H1 (cell line): ENCODE results near the gene CYP4B1. TPM values are rescaled to one million over a fixed set of nuclear protein-coding genes. Genes with fewer than 3 reads are reported as not detected.

Experiments used
- CTCF ChIA-PET: fragments of 300-600 bp; sonication (Branson Sonifier 250); formaldehyde crosslinking; loops from one replicate; lab custom pipeline; 2021; ENCODE audit not compliant: partially characterized antibody; lab: Charles Lee
- POLR2A ChIA-PET: fragments of 300-600 bp; sonication (Branson Sonifier 250); formaldehyde crosslinking; loops from one replicate; lab custom pipeline; 2021; ENCODE audit warnings: inconsistent platforms; ENCODE audit not compliant: partially characterized antibody; lab: Charles Lee
- DNase-seq, 2 experiments: peaks; one replicate each; pipeline versions ENCODE4 v3.0.0 to v3.0.0-alpha.2; 2010 to 2022; ENCODE audit warnings: low spot score in 2 of 2, low read depth in 1 of 2, mixed read lengths in 1 of 2
- FAIRE-seq: peaks from 2 replicates; lab custom pipeline; 2011; peaks lifted over from hg19 to GRCh38; lab: Jason Lieb, UNC
- H2AFZ ChIP-seq: 2 replicates; pipeline ENCODE4 v1.8.1; 2012; ENCODE audit warnings: low read length, inconsistent platforms
- H2AK5ac ChIP-seq: 2 replicates; pipeline ENCODE4 v1.6.1; 2013; ENCODE audit warnings: low read depth, low read length
- H2BK120ac ChIP-seq: replicated peaks from 2 replicates; pipeline ENCODE3; 2013; ENCODE audit warnings: low read depth, low read length, inconsistent platforms
- H2BK12ac ChIP-seq: 2 replicates; pipeline ENCODE4 v1.6.1; 2013; ENCODE audit warnings: low read depth, low read length
- H2BK15ac ChIP-seq: 2 replicates; pipeline ENCODE4 v1.6.1; 2013; ENCODE audit warnings: low read length
- H2BK20ac ChIP-seq: 2 replicates; pipeline ENCODE4 v1.6.1; 2013; ENCODE audit warnings: low read length
- H2BK5ac ChIP-seq: 2 replicates; pipeline ENCODE4 v1.6.1; 2013; ENCODE audit warnings: low read depth, low read length
- H3K14ac ChIP-seq: 2 replicates; pipeline ENCODE4 v1.6.1; 2013; ENCODE audit warnings: inconsistent platforms; ENCODE audit not compliant: insufficient read length
- H3K18ac ChIP-seq: 2 replicates; pipeline ENCODE4 v1.6.1; 2013; ENCODE audit warnings: low read length; ENCODE audit errors: extremely low read depth
- H3K23ac ChIP-seq: 2 replicates; pipeline ENCODE4 v1.6.1; 2013; ENCODE audit warnings: inconsistent platforms; ENCODE audit not compliant: insufficient read length
- H3K23me2 ChIP-seq: 2 replicates; pipeline ENCODE4 v1.6.1; 2013; ENCODE audit warnings: low read depth, low read length
- H3K27ac ChIP-seq: 2 replicates; pipeline ENCODE4 v1.6.1; 2011; ENCODE audit warnings: low read depth, low read length, inconsistent platforms
- H3K27me3 ChIP-seq, 4 experiments: replicated peaks in 1 of 4; 1 replicate in 1 of 4; 2 replicates in 3 of 4; pipeline versions ENCODE4 v1.6.1 to v1.8.1; 2011 to 2013; ENCODE audit warnings: low read length in 3 of 4, mild to moderate bottlenecking in 3 of 4, inconsistent platforms in 2 of 4, mixed read lengths in 2 of 4, moderate library complexity in 1 of 4; ENCODE audit not compliant: control insufficient read depth in 3 of 4, insufficient read depth in 3 of 4; ENCODE audit errors: extremely low read depth in 1 of 4
- H3K36me3 ChIP-seq, 4 experiments: 2 replicates each; pipeline versions ENCODE4 v1.6.1 to v1.8.1; 2011 to 2013; ENCODE audit warnings: mild to moderate bottlenecking in 4 of 4, low read length in 3 of 4, moderate library complexity in 2 of 4, control low read depth in 1 of 4, inconsistent platforms in 1 of 4; ENCODE audit not compliant: insufficient read depth in 4 of 4, control insufficient read depth in 2 of 4
- H3K4ac ChIP-seq: replicated peaks from 2 replicates; pipeline ENCODE3; 2013; ENCODE audit warnings: low read length, low read depth, mixed read lengths, inconsistent platforms; ENCODE audit not compliant: insufficient read length
- H3K4me1 ChIP-seq, 4 experiments: replicated peaks in 1 of 4; 1 replicate in 1 of 4; 2 replicates in 3 of 4; pipeline versions ENCODE4 v1.6.1 to v1.8.1; 2011 to 2013; ENCODE audit warnings: low read length in 3 of 4, inconsistent platforms in 2 of 4, mixed read lengths in 1 of 4; ENCODE audit not compliant: insufficient read depth in 4 of 4, control insufficient read depth in 3 of 4
- H3K4me2 ChIP-seq, 2 experiments: 2 replicates each; pipeline versions ENCODE4 v1.6.1 to v1.8.1; 2011 to 2013; ENCODE audit warnings: low read depth in 2 of 2, low read length in 2 of 2, control low read depth in 1 of 2, inconsistent platforms in 1 of 2, mild to moderate bottlenecking in 1 of 2; ENCODE audit not compliant: insufficient read depth in 1 of 2
- H3K4me3 ChIP-seq, 4 experiments: fragments of 200-600, 300-600 bp in 1 of 4; sonication (generic), shearing (Covaris generic), sonication (Bioruptor Twin) in 1 of 4; 2 replicates each; pipeline versions ENCODE4 v1.5.1 to v1.8.1; 2011 to 2016; ENCODE audit warnings: low read length in 4 of 4, low read depth in 3 of 4, control low read depth in 2 of 4, inconsistent platforms in 2 of 4, mild to moderate bottlenecking in 2 of 4, mixed read lengths in 1 of 4, moderate library complexity in 1 of 4; ENCODE audit not compliant: insufficient read depth in 2 of 4; ENCODE audit errors: extremely low read depth in 1 of 4
- H3K56ac ChIP-seq: replicated peaks from 2 replicates; pipeline ENCODE3; 2013; ENCODE audit warnings: low read depth, mild to moderate bottlenecking, mixed read lengths, low read length, inconsistent platforms; ENCODE audit not compliant: insufficient read length
- H3K79me1 ChIP-seq: 2 replicates; pipeline ENCODE4 v1.6.1; 2013; ENCODE audit warnings: low read depth, low read length, control low read depth
- H3K79me2 ChIP-seq, 2 experiments: 2 replicates each; pipeline versions ENCODE4 v1.6.1 to v1.8.1; 2012 to 2013; ENCODE audit warnings: low read length in 2 of 2, mild to moderate bottlenecking in 2 of 2, inconsistent platforms in 1 of 2; ENCODE audit not compliant: insufficient read depth in 2 of 2, control insufficient read depth in 1 of 2
- H3K9ac ChIP-seq, 4 experiments: replicated peaks in 1 of 4; 1 replicate in 1 of 4; 2 replicates in 3 of 4; pipeline versions ENCODE4 v1.6.1 to v1.8.1; 2011 to 2013; ENCODE audit warnings: low read depth in 3 of 4, low read length in 3 of 4, control low read depth in 2 of 4, mild to moderate bottlenecking in 2 of 4, moderate library complexity in 2 of 4, inconsistent platforms in 1 of 4; ENCODE audit errors: extremely low read depth in 1 of 4
- H3K9me3 ChIP-seq, 2 experiments: 2 replicates each; pipeline versions ENCODE4 v1.6.1 to v1.8.1; 2012 to 2013; ENCODE audit warnings: mild to moderate bottlenecking in 2 of 2, moderate library complexity in 2 of 2, control low read depth in 1 of 2, inconsistent platforms in 1 of 2, low read depth in 1 of 2, low read length in 1 of 2, mixed read lengths in 1 of 2; ENCODE audit not compliant: insufficient read depth in 2 of 2
- H4K20me1 ChIP-seq, 2 experiments: replicated peaks in 1 of 2; 2 replicates each; pipeline versions ENCODE3 to v1.8.1; 2011 to 2013; ENCODE audit warnings: inconsistent platforms in 2 of 2, low read length in 2 of 2, mild to moderate bottlenecking in 1 of 2; ENCODE audit not compliant: insufficient read depth in 2 of 2, control insufficient read depth in 1 of 2
- H4K5ac ChIP-seq: 2 replicates; pipeline ENCODE4 v1.6.1; 2013; ENCODE audit warnings: low read length, low read depth, mixed read lengths, inconsistent platforms; ENCODE audit not compliant: insufficient read length
- H4K8ac ChIP-seq: 2 replicates; pipeline ENCODE4 v1.8.0; 2013; ENCODE audit warnings: mild to moderate bottlenecking, moderate library complexity, low read length, inconsistent platforms; ENCODE audit not compliant: insufficient read depth; ENCODE audit errors: extremely low read depth
- H4K91ac ChIP-seq: replicated peaks from 2 replicates; pipeline ENCODE3; 2013; ENCODE audit warnings: low read length, mixed read lengths, inconsistent platforms; ENCODE audit not compliant: insufficient read length
- GTF2F1 ChIP-seq: IDR thresholded peaks from 2 replicates; pipeline ENCODE4 v1.6.1; 2012; ENCODE audit warnings: low read depth, low read length, improper control_type of control experiment, borderline replicate concordance
- RAD21 ChIP-seq, 2 experiments: IDR thresholded peaks in 1 of 2; conservative IDR thresholded peaks in 1 of 2; 2 replicates each; pipeline ENCODE4 v1.6.1; 2011; ENCODE audit warnings: low read depth in 2 of 2, low read length in 2 of 2, improper control_type of control experiment in 1 of 2, inconsistent platforms in 1 of 2, mild to moderate bottlenecking in 1 of 2, moderate library complexity in 1 of 2
- RBBP5 ChIP-seq: IDR thresholded peaks from 2 replicates; pipeline ENCODE4 v1.7.1; 2012; ENCODE audit warnings: low read depth, mild to moderate bottlenecking, inconsistent platforms, low read length, moderate library complexity, borderline replicate concordance
- SUZ12 ChIP-seq: fragments of 200-600 bp; sonication (generic); IDR thresholded peaks from 2 replicates; pipeline ENCODE4 v1.6.1; 2012; ENCODE audit warnings: mild to moderate bottlenecking, inconsistent platforms, low read length, moderate library complexity, mixed read lengths
- WGBS, 2 experiments: shearing (Covaris generic) in 1 of 2; methylation state at CpG; one replicate each; pipeline versions ENCODE4 v1.1.6 to v1.1.7; 2013 to 2015; ENCODE audit warnings: low lambda C conversion rate in 2 of 2, mixed read lengths in 2 of 2, inconsistent platforms in 1 of 2, low coverage in 1 of 2, missing lambda C conversion rate in 1 of 2; ENCODE audit not compliant: insufficient replicate concordance in 2 of 2, insufficient coverage in 1 of 2, insufficient read length in 1 of 2; ENCODE audit errors: extremely low coverage in 1 of 2, missing lambda C conversion rate in 1 of 2; 5-methylcytosine and 5-hydroxymethylcytosine counted together
- polyA plus RNA-seq, 7 experiments: library from polyadenylated mRNA; depleted of rRNA in 3 of 7; stranded (reverse) in 5 of 7; unstranded in 2 of 7; fragments of >200 nt in 5 of 7; fragments of 200-250 nt in 2 of 7; gene quantifications; 1 replicate in 5 of 7; 2 replicates in 1 of 7; 4 replicates in 1 of 7; pipeline versions ENCODE4 v1.2.1 to v1.2.3, GENCODE V29; 2011 to 2013; ENCODE audit warnings: missing spikeins in 2 of 7, mixed read lengths in 2 of 7
- total RNA-seq: library from RNA; stranded (reverse); fragmentation: NEBNext Ultra II Directional; extraction: Animal tissue kit (Norgen Biotek cat#: 25700); gene quantifications from 2 replicates; pipeline ENCODE4 v1.2.1, GENCODE V29; 2021
- TF ChIP-seq, protein P1 (sequence below): IDR thresholded peaks from 2 replicates; pipeline ENCODE4 v1.6.1; 2012; ENCODE audit warnings: inconsistent platforms

Gene CYP4B1
- total and polyA plus RNA-seq, 2 of the 8 experiments (the other 6 are each of a cell fraction or from before 2014, with no cell fraction given), result 0.23 TPM; not detected in 1

DNA sequence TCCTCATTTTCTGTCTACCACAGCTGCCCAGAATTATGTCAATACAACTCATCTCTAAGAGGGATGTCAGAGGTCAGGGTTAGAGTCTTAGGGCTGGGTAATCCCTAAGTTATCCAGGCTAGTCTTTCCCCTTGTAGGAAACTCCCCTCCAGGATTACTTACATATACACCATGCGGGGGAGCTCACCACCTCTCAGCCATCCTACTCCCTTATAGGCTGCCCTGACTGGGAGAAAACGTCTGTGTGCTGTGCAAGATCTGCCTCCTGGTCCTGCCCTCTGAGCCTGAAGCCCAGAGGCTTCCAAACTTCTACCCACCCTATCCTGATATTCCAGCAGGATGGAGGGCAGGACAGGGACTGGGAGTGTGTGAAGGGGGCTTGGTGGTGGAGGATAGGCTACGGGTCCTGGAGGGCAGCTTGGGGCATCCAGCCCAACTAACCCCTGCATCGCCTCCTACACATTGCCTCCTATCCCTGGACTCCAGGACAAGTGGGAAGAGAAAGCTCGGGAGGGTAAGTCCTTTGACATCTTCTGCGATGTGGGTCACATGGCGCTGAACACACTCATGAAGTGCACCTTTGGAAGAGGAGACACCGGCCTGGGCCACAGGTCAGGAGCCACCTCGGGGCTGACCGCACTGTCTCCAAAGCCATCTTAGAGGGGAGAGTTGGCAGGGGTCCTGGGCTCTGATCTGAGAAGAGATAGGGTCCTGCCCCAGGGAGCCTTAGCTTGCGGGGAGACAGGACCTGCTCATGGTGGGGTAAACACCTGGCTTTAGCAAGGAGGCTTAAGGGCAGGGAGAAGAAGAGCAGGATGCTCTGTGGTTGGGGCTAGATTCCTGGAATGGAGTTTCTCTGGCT is 14.4 kb downstream of the CYP4B1 start:
- Histone ChIP-seq H3K4me1 (no peaks in the 10 kb centered on the region), H3K79me1 (no peaks in the 10 kb centered on the region), H2BK15ac (no peak overlapping the region), H3K14ac (no peak overlapping the region), H3K4me2 (no peak overlapping the region), H3K23me2 (no peaks in the 10 kb centered on the region), H2AK5ac (no peak overlapping the region), H3K27me3 (no peaks in the 10 kb centered on the region), H2AFZ (no peak overlapping the region), H3K9me3 (no peaks in the 10 kb centered on the region), H3K23ac (no peak overlapping the region), H3K9ac (no peak overlapping the region), H2BK20ac (no peak overlapping the region), H3K4ac (no peak overlapping the region), H2BK5ac (no peak overlapping the region), H3K56ac (no peak overlapping the region), H3K27ac (no peak overlapping the region), H2BK12ac (no peak overlapping the region), H3K36me3 (no peaks in the 10 kb centered on the region), H4K5ac (no peak overlapping the region), H3K79me2 (no peaks in the 10 kb centered on the region), H4K8ac (no peak overlapping the region), H4K20me1 (no peaks in the 10 kb centered on the region), H2BK120ac (no peak overlapping the region), H3K18ac (no peak overlapping the region), H3K4me3 (no peak overlapping the region), H4K91ac (no peak overlapping the region)
- ChIA-PET CTCF (interaction anchor here (0.8 to 1.4 kb wide), 3 partner anchors 228 to 363 kb away, joined by 3 to 5 read pairs (median 4); no protein-coding TSS in a partner anchor), POLR2A (no interaction called here)
- DNase-seq (no peak), FAIRE-seq (no peak)
- 90% methylated on average over 11 of the region's 11 CpGs; no CpG with 5 or more reads in 1 of the 2 experiments for WGBS, 2 experiments
- TF ChIP-seq RAD21 (IDR thresholded peaks at IDR 0.05 in 1 of 2, conservative IDR thresholded peaks at IDR 0.05 in 1 of 2; ENCODE audit: low read depth in 2 of 2, low read length in 2 of 2) (no peak), SUZ12 (no peak), GTF2F1 (no peak), RBBP5 (no peak)
- TF ChIP-seq, protein P1, sequence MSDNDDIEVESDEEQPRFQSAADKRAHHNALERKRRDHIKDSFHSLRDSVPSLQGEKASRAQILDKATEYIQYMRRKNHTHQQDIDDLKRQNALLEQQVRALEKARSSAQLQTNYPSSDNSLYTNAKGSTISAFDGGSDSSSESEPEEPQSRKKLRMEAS, result no peak
